HG02981 (cell line): Measurements from ENCODE around the gene MACROD2.

Experiments used
- ATAC-seq: cut with Tn5 transposase; IDR thresholded peaks from one replicate; pipeline ENCODE4 v1.9.1; 2021; ENCODE audit warnings: mild to moderate bottlenecking, moderate library complexity; ENCODE audit not compliant: unreplicated experiment

The MACROD2 gene

DNA sequence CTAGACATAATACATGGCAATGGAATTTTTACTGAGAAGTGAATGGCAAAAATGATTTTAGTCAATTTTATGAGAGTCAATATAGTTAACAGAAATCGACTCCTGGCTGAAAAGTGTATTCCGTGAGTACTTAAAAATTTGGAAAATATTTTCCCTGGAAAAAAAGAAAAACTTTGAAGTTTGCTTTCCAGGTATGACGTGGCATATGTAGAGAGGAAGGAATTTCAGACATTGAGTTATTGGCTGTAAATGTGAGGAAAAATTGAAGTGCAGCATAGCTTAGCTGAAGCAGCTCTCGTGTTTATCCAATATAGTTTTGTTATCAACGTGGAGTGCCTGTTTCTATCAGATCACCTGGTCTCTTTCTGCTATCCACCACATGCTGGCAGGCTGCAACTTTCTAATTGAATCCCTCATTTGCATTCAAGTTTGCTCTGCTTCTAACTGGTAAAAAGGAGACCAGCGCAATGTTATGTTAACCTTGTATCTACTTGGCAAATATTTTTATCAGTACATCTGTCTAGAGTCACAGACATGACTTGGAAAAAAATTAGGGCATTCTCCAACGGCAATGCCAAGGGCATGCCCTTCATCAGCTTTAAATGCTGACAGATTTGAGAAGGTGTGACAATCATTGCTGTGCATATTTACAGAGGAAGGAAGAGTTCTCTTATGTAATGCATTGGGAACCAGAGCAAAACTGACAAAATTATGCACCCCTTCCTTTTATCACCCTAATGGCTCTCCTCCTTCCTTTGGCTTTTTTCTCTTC lies 1444.9 kb downstream of the MACROD2 start:
- ATAC-seq: no peak

DNA sequence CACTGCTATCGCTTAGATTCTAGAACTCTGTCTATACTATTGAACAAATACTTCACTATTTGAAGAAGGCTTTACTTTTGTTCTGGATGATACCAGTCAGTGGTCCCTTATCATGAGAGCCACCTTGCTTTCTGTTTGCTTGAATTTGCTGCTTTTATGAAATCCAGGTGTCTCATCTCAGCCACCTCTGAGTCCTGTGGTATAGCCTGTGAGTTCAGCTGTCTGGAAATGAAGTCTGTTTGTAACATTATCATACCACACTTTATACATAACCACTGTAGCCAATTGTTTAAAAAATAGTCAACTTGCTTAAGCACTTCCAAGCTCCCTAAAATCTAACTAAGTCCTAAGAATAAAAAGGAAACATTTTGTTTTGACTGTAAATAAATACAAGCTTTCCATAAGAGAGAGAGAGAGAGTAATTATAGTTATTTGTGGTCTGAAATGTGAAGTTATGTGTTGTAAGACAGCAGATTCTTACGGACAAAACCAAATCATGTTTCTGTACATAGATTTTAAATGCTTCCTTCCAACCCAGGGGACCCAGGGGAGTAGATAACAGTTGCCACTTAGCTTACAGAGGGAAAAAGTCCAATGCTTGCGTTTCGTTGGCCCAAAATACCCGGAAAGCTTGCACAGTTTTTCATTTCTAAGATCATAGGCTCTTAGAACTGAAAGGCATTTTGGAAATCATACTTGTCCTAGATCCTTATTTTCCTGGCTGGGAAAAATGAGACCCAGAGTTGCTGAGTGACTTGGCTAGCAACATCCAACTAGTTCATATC lies 1449.9 kb downstream of the MACROD2 start:
- no peak for ATAC-seq

GRCh38 chr20:15446373-15446772 lies 1451.1 kb downstream of the MACROD2 start:
- no peak for ATAC-seq

DNA sequence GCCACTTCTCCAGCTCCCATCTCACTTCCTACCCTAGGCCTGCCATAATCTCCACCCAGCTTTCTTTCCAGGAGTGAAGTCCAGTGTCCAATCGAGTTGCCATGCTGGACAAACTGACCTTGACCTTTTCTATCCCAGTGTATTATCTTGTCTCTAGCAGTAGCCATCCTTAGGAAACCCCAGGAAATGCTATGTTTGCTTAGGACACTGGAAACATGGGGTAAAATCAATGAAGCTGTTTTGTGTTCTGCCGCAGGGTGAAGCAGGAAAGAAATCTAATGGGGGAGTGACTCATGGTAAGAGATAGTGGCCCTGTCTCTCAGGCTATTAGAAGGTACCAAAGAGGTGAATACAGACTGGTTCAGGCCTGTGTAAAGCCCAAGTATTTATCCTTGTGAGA lies 1452.2 kb downstream of the MACROD2 start:
- no peak for ATAC-seq

DNA sequence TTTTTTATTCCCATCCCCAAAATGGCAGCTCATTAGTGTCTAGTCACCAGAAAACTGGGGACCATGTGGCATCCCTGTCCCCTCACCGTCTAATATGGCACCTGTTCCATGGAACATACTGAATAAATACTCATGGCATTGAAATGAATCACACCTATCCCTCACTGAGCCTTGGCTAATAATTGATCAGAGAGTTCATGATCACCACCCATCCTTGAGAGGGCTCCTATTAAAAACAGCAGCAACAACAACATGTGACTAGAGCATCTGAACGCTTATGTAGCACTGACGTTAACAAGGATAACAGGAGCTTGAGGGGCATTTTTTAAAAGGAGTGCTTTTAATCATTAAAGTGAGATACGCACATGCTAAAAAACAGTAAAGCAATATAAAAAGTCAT lies 1453.7 kb downstream of the MACROD2 start:
- no peak for ATAC-seq

GRCh38 chr20:15451241-15451640 lies 1455.9 kb downstream of the MACROD2 start:
- no peak for ATAC-seq

- no peak for ATAC-seq
These were observed 1460.0 kb downstream of the MACROD2 start for GRCh38 chr20:15455279-15455678.

DNA sequence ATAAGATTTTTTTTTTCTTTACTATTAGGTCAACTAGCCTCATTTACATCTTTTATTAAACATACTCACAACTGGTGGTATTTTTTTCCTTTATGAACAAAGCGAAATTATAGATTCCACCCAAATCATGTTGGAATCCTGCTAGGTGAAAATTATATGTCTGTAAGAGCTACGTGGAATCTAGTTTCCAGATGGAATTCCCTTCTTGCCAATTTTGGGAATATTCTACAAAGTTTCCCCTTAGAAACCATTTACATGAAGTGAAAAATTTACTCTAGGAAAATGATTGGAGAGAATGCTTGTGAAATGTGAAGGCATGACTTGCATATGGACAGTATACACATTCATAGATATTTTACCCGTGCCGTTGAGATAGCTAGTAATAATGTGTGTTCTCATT lies 1466.6 kb downstream of the MACROD2 start:
- no peak for ATAC-seq

GRCh38 chr20:15475483-15475882 lies 1480.2 kb downstream of the MACROD2 start:
- ATAC-seq: no peak

DNA sequence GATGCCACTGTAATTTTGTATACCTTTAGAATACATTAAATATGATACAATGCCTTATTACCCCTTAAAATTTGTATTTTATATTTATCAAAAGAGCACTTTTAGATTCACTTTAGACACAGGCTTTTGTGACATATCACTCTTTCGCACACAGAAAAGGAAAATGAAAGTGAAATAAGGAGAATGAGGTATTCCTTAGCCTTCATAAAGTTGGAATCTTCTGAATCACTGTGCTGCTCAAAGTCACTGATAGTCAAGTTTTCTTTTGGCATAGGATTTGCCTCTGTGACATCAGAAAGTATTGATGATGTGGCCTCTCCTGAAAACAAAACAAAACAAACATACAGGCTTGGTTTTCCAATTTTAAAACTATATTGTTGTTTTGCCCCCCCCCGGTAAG lies 1480.9 kb downstream of the MACROD2 start:
- ATAC-seq: no peak

DNA sequence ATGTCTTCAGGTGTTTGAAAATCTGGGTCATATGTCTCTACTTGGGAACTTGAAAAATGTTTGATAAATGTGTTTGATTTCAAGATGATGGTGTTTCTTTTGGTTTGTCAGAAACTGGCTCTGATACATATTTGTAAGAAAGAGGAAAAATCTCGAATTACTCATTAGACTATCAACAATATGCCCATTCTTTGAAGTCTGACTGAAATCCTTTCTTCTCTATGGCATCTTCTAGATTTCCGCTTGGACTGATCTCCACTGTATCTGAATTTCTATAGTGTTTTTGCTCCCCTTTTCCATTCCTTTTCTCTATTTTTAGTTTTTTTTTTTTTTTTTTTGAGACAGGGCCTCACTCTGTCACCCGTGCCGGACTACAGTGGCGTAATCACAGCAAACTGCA lies 1481.5 kb downstream of the MACROD2 start:
- no peak for ATAC-seq

- ATAC-seq: no peak
These were observed 1487.2 kb downstream of the MACROD2 start for GRCh38 chr20:15482525-15482924.

- no peak for ATAC-seq
These were observed 1490.2 kb downstream of the MACROD2 start for GRCh38 chr20:15485519-15485918.

DNA sequence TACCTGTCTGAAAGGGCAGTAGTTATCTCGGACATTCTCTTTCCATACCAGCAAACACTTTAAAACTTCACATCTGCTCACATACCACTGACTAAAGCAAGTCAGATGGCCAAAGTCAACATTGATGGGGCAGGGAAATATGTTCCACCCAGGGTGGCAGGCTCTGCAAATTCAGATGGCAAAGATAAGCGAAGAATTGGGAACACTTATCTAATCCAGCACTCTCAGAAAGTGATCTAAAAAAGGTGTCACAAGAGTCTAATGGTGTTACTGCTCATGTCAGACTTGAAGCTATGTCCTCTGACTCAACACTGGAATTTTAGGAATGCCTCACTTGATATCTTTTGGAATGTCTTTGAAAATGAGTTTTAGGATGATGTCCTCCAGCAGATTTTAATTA lies 1491.7 kb downstream of the MACROD2 start:
- ATAC-seq: no peak

- ATAC-seq: no peak
These were observed 1492.4 kb downstream of the MACROD2 start for GRCh38 chr20:15487682-15488081.

DNA sequence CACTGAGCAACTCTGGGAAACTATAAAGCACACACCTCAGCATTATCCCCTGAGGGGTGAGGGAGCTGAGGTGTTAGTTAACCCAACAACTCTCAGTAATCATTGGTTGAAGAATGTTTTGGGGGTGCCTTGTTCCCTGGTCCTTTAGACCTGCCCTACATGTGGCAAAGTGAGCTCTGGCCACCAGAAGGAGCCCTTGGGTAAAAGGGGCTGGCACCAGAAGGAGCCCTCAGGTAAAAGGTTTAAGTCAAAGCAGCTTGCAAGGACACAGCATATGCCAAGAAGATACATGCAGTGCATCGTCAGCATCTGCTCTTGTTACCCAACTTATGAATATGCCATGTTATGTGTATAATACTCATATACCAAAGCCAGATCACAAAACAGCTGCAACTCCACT lies 1496.3 kb downstream of the MACROD2 start:
- ATAC-seq: no peak

GRCh38 chr20:15494851-15495250 lies 1499.5 kb downstream of the MACROD2 start:
- no peak for ATAC-seq

DNA sequence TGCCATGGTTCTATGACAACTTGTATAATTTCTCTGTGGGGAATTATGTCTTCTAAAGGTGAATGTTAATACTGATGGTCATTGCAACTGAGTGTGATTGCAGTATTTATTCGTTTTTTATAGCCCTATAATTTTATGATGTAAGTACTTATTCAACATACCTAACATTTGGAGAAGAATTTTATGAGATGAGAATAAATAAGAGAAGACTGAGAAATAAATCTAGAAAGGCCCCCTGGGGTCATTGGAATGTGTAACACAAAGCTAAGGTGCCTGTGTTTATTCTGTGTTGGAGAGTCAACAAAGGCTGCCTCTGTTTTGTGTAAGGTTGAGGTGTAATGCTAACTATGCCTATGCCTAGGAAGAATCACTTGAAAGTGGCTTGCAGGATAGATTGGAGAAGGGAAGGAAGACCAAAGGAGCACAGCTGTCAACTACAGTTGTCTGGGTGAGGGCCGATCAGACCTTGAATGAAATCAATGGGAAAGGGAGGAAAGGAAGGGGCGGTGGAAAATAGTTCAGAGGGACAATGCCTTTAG lies 1501.3 kb downstream of the MACROD2 start:
- ATAC-seq: no peak

DNA sequence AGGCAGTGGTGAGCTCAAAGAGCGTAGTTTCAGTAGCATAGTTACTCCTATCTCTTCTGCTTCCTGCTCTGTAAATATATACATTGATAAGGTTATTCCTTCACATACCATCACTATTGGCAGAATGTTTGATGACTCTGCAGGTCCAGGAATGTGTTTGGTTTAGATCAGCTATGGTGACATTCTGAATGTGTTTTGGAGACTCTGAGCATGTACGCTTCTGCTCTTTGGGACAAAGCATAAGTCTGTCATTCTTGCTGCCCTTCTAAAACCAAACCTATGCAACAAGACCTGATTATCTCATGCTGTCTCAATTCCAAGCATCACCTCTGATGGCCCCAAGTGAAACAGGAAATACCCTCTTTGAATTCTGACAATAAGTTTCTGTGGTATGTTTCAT lies 1503.6 kb downstream of the MACROD2 start:
- no peak for ATAC-seq

DNA sequence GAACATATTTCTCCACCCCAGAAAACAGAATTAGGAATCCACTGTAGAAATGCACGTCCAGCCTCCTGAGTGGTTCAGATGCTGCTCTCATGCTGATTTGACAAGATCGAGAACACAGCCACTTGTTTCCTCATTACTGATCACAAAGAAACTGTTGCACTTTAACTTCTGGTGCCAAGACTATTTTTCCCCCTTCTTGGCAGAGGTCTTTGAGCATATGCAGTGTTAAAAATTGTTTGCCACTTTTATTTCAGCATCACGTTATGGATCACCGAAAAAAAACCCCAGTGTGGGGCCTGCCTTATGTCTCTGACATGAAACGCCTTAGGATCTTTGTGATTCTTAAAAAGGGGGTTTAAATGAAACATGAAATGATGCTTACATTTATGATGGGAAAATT lies 1511.0 kb downstream of the MACROD2 start:
- ATAC-seq: no peak

GRCh38 chr20:15507151-15507550 lies 1511.8 kb downstream of the MACROD2 start:
- no peak for ATAC-seq

DNA sequence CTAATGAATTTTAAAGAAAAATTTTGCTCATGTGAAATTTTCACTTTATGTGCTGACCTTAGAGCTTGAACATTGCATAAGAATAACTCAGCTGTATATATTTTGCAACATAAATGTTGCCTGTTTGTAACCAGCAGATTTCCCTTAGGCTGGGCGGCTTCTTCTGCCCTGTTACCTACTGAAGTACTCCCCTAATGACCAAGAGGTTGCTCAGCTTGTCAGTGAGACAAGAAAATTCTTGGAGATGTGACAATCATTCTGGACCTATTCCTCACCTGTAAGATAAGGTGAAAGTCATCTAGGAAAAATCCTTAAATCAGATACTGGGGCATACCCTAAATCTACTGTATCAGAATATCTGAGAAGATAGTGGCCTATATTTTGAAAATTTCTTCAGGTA lies 1516.2 kb downstream of the MACROD2 start:
- ATAC-seq: no peak
